ENCODE measurements around the gene PDE10A.
"Not testable (repeated sequence)": the region's sequence is repeated elsewhere in the genome, so short reads cannot be mapped to it uniquely, and the experiment has no call there.

Gene PDE10A

GRCh38 chr6:165519316-165519715 lies 143.7 kb downstream of the PDE10A start:
- no peak for DNase-seq

GRCh38 chr6:165515963-165516624 lies 146.9 kb downstream of the PDE10A start:
- DNase-seq: no peak

- no peak for DNase-seq
Observed at GRCh38 chr6:165514621-165515020, 148.4 kb downstream of the PDE10A start.

GRCh38 chr6:165511807-165512206 lies 151.2 kb downstream of the PDE10A start:
- DNase-seq: no peak

- no peak for DNase-seq
Observed at GRCh38 chr6:165508321-165508869, 154.6 kb downstream of the PDE10A start.

GRCh38 chr6:165506657-165507056 lies 156.4 kb downstream of the PDE10A start:
- DNase-seq: no peak

GRCh38 chr6:165500214-165500907 lies 162.7 kb downstream of the PDE10A start:
- not testable (repeated sequence) for DNase-seq

GRCh38 chr6:165497472-165497871 lies 165.6 kb downstream of the PDE10A start:
- DNase-seq: no peak

- DNase-seq: no peak
Observed at GRCh38 chr6:165488624-165489295, 174.3 kb downstream of the PDE10A start.

GRCh38 chr6:165487950-165488349 lies 175.1 kb downstream of the PDE10A start:
- DNase-seq: no peak

- no peak for DNase-seq
Observed at GRCh38 chr6:165487347-165487746, 175.7 kb downstream of the PDE10A start.

- DNase-seq: no peak
Observed at GRCh38 chr6:165486183-165487137, 176.6 kb downstream of the PDE10A start.

- DNase-seq: no peak
Observed at GRCh38 chr6:165484178-165484889, 178.7 kb downstream of the PDE10A start.

GRCh38 chr6:165481921-165482320 lies 181.1 kb downstream of the PDE10A start:
- no peak for DNase-seq

GRCh38 chr6:165480916-165481315 lies 182.1 kb downstream of the PDE10A start:
- DNase-seq: no peak

- DNase-seq: no peak
Observed at GRCh38 chr6:165478581-165478980, 184.5 kb downstream of the PDE10A start.

- DNase-seq: no peak
Observed at GRCh38 chr6:165469483-165469882, 193.6 kb downstream of the PDE10A start.

GRCh38 chr6:165468340-165469235 lies 194.5 kb downstream of the PDE10A start:
- no peak for DNase-seq

GRCh38 chr6:165463499-165463898 lies 199.5 kb downstream of the PDE10A start:
- DNase-seq: not testable (repeated sequence)

GRCh38 chr6:165459605-165460301 lies 203.3 kb downstream of the PDE10A start:
- DNase-seq: not testable (repeated sequence)
